ENCODE data around the gene TREX2. TPM values are rescaled to one million over a fixed set of nuclear protein-coding genes. Genes with fewer than 3 reads are reported as not detected.

Gene TREX2
- total RNA-seq, 1 donor from 2014 or later: 2.9 TPM

DNA sequence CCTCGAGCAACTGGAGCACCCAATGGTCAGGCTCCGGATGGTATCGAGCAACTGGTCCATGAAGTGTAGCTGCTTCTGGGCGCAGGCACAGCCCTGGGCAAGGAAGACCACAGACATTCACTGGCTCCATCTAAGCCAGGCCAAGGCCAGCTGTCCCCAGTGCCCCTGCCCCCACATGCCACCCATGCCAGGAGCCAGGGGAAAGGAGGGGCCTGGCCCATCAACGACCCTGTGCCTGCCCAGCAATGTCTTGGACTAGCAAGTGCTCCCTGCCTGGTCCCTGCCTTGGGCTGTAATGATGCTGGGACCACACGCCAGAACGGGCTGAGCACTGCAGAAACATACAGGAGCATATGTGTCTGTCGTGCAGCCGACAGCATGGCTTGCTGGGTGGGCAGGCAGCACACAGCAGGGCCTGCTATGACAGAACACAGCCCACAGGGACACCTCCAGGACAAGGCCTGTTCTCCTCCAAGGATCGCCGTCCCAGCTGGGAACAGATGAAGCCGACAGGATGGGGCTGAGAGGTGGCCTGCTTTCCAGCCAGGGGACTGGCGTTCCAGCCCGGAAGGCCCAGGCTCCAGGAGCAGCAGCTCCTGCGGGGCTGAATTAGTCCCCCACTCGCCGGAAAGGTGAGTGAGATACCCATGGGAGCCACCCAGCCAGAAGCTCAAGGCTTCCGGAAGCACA lies 11.4 kb upstream of the TREX2 start:
- DNase-seq (ENCODE audit: low spot score in 2 of 2) (no peak), FAIRE-seq (no peak)

DNA sequence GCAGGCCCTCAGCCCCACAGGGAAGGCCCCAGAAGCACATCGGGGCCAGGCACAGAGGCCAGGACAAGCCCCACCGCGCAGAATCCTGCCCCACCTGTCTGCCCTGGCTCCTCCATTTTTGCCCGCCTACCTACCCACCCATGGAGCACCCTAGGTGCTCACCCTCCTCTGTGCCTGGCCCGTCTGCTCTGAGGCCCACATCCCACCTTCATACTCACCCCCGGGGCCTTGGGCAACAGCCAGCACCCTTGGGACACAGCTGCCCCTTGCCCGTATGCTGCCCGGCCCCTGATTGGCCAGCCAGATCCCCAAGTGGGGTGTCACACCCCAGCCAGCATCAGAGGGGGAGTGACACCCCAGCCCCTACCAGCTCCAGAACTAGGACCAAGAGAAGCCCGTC lies 10.8 kb upstream of the TREX2 start:
- DNase-seq (ENCODE audit: low spot score in 2 of 2) (no peak), FAIRE-seq (no peak)

DNA sequence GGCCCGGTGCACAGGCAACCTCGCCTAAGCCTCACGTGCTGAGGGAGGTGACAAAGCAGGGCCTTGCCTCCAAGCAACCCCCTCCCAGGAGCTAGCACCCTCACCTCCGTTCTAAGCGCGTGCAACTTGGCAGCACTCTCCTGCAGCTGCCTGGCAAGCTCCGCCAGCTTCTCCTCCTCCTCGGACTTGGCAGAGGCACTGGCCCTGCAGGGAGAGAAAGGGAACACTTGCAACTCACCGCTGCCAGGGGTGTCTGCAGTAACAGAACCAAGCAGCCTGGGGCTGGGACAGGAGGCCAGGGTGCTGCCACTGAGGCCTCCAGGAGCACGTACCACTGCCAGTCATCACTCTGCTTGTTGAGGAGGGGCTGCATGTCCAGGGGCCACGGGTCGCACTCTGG lies 10.3 kb upstream of the TREX2 start:
- no peak for FAIRE-seq
- peak in 1 of 2 donors; percentile 50 for DNase-seq (ENCODE audit: low spot score in 2 of 2)

- DNase-seq (ENCODE audit: low spot score in 2 of 2) (no peak), FAIRE-seq (no peak)
Observed at GRCh38 chrX:153455571-153455970, 9.7 kb upstream of the TREX2 start.

DNA sequence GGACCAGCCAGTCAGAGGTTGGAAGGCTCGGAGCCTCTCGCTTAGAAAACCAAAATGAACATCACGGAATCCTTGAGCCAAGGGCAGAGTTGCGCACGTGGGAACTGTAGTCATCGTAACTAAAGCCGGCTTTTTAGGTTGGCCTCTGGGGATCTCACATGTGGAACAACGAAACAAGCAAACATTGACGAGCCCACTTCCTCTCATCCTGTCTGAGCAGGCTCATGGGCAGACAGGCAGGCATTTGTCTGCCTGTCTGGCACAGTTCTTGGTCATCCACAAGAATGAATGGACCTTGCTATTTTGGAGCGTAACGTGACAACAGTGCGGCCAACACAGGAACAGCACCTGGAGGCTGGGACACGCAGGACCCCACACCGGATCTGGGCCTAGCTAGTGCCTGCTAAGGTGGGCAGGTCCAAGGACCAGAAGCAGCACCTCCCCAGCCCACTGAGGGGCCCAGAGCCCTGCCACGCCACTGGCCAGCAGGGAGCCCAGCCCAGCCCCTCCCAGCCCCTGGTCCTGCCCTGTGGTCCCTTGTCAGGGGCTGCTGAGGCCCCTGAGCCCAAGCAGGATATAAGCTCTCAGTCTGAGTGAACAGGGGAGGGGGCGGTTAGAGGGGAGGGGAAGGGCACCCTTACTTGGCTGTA lies 9.2 kb upstream of the TREX2 start:
- DNase-seq (ENCODE audit: low spot score in 2 of 2): no peak
- no peak for FAIRE-seq

DNA sequence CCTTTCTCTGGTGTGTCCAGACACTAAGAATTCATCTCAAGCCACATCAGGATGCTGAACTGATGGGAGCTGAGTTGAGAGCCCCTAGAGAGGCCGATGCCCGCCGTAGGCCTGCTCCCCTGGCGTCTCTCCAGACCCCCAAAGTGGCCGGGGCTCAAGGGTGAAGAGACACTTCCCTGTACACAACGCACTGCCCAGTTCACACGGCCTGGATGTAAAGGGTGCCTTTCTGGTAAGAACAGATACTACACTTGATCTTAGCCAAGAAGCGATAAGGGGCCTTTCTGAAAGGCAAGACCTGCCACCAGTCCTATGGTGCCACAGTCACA lies 5.1 kb upstream of the TREX2 start:
- no peak for FAIRE-seq
- DNase-seq (ENCODE audit: low spot score in 2 of 2): no peak

DNA sequence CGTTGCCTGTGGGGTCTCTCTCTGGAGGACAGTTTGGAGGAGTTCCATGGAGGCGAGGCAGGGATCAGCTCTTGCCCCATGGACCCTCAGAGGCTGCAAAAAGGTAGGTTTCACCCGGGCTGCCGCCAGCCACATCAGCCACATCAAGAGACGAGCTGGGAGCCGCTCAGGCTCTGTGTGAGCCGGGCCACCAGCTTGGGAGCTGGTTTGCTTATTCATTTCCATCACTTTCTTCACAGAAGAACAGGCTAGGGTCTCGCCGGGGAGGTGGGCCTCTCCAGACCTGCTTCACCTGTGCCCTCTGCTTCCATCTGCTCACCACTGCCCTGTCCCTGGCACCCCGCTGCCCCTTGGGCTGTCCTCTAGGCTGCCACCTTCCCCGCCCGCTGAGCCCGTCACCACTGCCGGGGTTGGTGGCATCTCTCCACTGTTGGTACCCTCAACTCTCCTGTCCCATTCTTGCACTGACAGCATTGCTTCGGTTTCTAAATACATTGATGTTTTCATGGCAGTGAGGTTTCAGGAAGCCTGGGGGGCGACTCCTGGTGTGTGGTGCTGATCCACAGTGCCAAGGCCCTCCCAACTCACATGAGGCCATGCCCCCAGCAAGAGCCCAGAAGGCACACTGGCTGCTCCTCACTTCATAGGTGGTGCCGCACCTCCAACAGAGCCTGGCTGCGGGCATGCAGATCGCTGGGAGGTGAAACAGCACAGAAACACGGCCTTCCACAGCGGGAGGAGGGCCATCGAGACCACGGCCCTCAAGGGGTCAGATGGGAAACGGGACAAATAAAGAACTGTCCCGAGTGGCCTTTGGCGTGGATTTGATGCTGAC lies 4.5 kb upstream of the TREX2 start:
- DNase-seq (ENCODE audit: low spot score in 2 of 2): no peak
- FAIRE-seq: no peak

GRCh38 chrX:153449368-153450113 lies 3.7 kb upstream of the TREX2 start:
- FAIRE-seq (no peak), DNase-seq (ENCODE audit: low spot score in 2 of 2) (no peak)

DNA sequence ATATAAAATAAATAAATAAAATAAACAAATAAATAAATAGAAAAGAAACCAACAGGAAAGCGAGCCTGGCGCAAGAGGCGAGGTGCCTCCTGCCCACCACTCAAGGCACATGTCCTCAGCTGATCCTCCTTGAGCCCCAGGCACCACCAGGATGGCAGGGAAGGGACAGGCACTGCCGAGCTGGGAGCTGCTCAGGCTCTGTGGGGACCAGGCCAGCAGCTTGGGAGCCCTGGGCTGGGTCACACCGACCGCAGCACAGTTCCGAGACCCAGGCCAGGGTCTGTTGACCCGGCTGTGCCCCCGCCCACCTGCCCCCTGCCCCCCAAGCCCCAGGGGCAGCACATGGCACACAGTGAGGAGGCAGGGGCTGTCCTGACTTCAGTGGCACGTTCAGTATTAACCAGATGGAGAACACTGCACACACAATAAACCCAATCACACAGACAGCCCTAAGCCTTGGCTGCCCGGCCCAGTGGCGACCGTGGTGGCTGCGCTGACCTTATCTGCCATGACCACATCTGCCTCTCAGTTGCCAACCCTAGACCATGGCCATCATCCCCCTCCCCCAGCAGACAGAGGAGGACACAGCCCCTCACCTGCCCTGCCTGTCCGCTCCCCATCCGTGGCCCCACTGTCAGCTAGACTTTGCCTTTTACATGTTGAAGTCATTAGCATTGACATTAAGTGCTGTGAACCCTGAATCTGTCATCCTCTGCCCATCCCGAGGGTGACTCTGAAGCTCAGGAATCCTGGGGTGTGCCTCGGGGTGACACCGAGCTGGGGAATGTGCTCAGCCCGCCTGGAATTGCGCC lies 2.9 kb upstream of the TREX2 start:
- DNase-seq (ENCODE audit: low spot score in 2 of 2): no peak
- no peak for FAIRE-seq

- no peak for FAIRE-seq
Observed at GRCh38 chrX:153447581-153447960, 1.7 kb upstream of the TREX2 start.

DNA sequence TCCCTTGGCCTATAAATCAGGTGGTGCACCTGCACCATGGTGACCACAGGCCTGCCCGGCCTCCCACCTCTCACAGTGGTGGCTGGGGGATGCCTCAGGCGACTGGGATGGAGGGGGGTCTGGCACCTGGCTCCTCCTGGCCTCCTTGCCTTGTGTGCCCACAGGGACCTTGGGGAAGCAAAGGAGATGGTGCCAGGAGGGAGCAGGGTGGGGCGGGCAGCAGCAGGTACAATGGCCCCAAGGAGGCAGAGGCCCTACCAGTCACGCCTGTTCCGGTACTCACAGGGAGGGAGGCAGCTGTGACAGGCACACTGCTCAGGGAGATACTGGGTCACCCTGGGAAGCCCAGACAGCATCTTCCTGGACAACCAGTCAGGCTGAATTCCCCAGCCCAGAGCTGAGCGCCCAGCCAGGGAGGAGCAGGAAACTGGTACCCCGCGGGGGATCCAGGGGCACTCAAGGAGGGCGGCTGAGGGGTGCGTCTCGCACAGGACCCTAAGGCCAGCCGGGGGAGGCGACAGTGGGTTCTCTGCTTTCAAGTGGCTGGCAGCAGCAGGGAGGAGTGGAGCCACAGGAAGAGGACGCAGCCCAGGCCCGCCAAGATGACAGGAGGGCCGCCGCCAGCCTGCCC lies 1.2 kb upstream of the TREX2 start:
- FAIRE-seq: no peak
- DNase-seq (ENCODE audit: low spot score in 2 of 2): no peak

More at GRCh38 chrX:153447581-153447960, 1.7 kb upstream of the TREX2 start:
- DNase-seq (ENCODE audit: low spot score in 2 of 2): no peak

- DNase-seq (ENCODE audit: low spot score in 2 of 2) (no peak), FAIRE-seq (no peak)
Observed at GRCh38 chrX:153446636-153446936, 730 bp upstream of the TREX2 start.

- FAIRE-seq (no peak), DNase-seq (ENCODE audit: low spot score in 2 of 2) (no peak)
Observed at GRCh38 chrX:153445106-153445855, 575 bp downstream of the TREX2 start.

DNA sequence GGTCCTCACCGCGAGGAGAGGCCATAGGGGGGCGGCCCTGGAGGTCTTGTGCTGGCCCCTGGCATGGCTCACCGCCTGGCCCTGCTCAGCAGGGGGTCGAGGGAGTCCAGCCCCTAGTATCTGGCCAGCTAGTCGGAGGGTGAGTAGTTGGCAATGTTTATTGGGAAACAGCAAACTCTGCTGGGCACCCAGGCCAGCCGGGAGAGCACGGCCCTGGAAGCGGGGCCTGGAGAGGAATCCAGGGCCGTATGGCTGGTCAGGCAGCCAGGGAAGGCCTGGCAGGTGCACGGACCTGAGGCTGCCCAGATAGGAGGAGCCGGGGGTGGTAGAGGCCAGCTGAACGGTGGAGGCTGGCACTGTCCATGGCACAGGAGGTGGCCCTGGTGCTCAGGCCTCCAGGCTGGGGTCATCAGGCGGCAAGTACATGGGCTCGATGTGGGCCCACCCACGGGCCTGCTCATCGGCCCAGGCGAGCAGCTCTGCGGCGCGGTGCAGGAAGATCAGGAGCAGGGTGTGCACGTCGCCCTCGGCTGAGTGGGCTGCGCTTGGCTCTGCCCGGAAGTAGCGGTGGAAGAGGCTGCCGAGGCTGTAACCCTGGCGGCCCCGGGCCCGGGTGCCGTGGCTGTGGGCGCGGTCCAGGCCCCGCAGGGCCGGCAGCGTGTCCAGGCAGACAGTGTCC lies 1.4 kb downstream of the TREX2 start:
- FAIRE-seq (no peak), DNase-seq (ENCODE audit: low spot score in 2 of 2) (no peak)

GRCh38 chrX:153443476-153444332 lies 2.2 kb downstream of the TREX2 start:
- no peak for DNase-seq (ENCODE audit: low spot score in 2 of 2)
- no peak for FAIRE-seq

DNA sequence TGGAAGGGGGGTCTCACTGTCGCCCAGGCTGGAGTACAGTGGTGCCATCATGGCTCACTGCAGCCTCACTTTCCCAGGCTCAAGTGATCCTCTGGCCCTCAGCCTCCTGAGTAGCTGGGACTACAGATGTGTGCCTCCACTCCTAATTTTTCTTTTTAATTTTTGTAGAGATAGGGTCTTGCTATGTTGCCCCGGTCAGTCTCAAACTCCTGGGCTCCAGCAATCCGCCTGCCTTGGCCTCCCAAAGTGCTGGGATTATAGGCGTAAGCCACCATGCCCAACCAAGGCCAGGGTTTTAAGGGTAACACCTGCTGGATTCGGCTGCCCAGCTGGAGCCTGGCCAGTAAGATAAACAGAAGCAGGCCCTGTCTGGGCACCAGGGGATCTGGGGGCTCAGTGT lies 3.4 kb downstream of the TREX2 start:
- no peak for DNase-seq (ENCODE audit: low spot score in 2 of 2)
- no peak for FAIRE-seq

- no peak for FAIRE-seq
Observed at GRCh38 chrX:153441981-153442380, 3.9 kb downstream of the TREX2 start.

GRCh38 chrX:153441296-153441695 lies 4.6 kb downstream of the TREX2 start:
- DNase-seq (ENCODE audit: low spot score in 2 of 2) (no peak), FAIRE-seq (no peak)

More at GRCh38 chrX:153441981-153442380, 3.9 kb downstream of the TREX2 start:
- DNase-seq (ENCODE audit: low spot score in 2 of 2): no peak

Data from frontal cortex (tissue), 4 donors.